Measurements from ENCODE around the gene TPRN.

DNA sequence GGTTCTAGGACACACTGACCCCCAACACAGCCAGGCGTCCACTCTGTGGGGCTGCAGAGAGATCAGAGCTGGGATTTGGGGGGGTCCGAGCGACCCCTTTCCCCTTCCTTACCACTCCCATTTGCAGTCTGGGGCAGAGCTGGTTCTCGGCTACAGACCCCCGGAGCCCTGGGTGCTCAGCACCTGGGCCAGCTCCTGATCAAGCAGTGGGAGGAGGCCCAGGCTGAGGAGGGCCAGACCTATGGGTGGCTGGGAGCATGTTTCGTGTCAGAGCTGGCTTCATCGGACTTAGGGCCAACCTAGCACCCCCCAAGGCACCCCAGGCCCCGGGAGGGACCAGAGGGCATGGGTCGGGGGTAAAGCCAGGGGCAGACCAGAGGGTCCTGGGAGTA lies 54.0 kb downstream of the TPRN start:
- TF ChIP-seq CTCF (IDR thresholded peaks at IDR 0.05; ENCODE audit: low read depth, low read length) (no peak), POLR2A (IDR thresholded peaks at IDR 0.05; ENCODE audit: extremely low read depth, insufficient read length) (no peak)
